ENCODE results near the gene DDX47.

Gene DDX47

DNA sequence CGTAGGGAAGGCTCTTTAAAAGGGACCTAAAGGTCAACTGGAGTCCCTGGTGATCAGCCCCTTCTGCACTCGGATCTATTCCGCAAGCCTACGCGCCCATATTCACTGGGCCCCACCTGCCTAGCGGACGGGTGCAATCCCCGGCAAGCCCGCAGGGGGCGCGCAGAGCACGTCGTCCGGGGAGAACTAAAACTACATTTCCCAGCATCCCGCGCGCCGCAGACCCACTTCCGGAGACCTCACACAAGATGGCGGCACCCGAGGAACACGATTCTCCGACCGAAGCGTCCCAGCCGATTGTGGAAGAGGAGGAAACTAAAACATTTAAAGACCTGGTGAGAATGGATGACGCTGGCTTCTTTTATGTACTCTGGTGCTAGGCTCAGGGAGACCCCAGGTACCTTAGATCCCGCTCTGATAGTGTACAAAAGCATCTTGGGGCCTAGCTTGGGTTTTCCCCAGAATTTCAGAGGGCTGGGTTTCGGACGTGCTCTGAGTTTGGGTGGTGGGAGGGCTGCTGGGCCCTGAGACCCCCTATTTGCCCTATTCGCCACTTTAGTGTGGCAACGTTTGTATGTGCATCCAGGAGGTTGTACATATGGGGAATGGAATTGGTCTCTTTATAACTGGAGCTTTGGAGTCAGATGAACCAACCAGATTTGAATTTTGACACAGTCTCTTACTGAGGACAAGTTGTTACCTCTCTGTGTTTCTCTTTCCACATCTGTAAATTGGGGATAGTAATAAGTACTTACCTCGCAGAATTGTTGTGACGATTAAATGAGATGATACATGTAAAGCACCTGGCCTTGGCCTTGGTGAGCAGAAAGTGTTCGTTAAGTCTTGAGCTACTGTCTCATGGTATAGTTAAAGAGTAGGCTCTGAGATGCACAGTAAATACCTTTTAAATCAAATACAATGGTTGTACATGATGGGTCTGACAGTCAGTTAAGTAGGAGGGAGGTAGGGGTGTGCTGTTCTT is at the start of gene DDX47:
Gene DDX47, plus strand, starts transcription at position 227 of the 982 bp plus-strand sequence. Its CDS starts 22 bp downstream, at position 249.
- peak; percentile 93 to 95 for DNase-seq

DNA sequence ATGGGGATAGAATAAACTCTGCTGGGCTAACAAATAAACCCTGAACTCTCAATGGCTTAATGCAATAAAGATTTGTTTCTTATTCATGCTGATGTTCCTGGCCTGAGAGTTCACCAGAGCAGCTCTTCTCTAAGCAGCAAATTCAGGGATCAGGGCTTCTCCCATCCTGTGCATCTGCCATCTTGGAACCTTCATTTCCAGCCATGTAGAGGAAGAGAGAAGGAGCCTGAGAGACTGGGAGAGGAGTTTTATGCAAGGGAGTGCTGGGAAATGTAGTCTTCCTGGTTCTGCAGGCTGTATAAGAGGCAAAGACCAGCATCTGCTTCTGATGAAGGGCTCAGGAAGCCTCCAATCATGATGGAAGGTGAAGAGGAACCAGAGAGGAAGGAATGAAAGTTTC is 48.3 kb upstream of the DDX47 start:
- DNase-seq, result no peak

DNA sequence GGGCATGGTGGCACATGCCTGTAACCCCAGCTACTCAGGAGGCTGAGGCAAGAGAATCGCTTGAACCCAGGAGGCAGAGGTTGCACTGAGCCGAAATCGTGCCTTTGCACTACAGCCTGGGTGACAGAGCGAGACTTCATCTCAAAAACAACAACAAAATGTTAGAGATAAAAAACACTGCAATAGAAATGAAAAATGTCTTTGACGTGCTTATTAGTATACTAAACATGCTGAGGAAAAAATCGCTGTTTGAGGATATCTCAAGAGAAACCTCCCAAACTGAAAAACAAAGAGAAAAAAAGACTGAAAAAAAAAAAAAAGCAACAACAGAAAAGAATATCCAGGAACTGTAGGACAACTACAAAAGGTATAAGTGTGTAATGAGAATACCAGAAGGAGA is 42.9 kb upstream of the DDX47 start:
- no peak for DNase-seq

DNA sequence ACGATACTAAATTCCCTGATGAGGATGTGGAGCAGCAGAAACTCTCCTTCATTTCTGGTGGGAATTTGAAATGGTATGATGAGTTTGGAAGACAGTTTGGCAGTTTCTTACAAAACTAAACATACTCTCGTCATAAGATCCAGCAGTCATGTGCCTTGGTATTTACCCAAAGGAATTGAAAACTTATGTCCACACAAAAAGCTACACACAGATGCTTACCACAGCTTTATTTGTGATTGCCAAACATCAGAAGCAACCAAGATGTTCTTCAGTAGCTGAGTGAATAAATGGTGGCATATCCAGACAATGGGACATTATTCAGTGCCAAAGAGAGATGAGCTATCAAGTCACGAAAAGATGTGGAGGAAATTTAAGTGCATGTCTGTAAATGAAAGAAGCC is 38.4 kb upstream of the DDX47 start:
- no peak for DNase-seq

DNA sequence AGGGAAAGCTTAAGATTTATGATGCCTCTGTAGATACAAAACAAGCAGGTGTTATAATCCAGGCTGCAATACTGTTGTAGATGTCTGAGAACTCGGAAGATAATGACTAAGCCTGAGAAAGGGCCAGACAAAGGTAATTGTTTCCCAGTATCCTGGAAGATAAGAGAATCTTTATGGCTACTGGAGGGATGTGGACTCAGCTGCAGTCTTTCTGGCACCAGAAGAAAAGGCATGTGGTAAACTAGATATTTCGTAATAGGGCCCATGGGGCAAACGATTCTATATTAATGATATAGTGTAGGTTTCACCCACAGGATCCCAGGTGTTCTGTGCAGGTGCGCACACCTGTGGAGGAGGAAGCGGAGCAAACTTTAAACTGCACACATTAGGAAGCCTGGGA is 36.9 kb upstream of the DDX47 start:
- DNase-seq, result no peak

DNA sequence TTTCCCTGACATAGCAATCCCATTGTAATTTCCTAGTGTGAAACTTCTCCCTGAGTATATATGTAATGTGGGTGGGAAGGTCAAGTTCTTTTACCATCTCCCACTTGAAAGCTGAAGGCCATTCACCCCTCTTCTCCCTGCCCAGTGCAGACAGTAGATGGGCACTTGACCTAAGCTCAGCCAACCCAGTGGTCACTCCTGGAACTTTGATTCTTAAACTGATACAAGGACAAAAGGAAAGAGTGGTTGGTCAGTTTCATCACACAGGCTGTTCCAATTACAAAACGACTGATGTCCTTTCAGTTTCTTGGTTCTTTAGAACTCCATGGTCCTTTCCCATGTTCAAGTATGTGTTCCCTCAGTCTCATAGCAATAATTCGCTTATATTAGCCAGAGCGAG is 36.1 kb upstream of the DDX47 start:
- no peak for DNase-seq

DNA sequence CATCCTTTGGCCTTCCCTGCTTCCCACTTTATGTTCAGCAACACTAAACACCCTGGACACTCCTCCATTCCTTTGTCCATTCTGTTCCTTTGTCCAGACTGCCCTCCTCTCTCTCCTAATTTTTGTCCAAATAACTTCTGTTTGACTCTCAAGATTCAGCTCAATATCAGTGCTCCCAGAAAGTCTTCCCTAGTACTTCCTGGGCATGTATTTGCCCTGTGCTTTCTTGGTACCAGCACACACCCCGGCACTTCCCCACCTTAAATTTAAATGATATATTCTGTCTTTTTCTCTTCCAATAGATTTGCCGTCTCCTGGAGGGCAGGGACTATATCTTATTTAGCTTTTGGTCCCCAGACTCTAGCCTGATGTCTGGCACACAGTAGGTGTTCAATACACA is 34.1 kb upstream of the DDX47 start:
- no peak for DNase-seq

DNA sequence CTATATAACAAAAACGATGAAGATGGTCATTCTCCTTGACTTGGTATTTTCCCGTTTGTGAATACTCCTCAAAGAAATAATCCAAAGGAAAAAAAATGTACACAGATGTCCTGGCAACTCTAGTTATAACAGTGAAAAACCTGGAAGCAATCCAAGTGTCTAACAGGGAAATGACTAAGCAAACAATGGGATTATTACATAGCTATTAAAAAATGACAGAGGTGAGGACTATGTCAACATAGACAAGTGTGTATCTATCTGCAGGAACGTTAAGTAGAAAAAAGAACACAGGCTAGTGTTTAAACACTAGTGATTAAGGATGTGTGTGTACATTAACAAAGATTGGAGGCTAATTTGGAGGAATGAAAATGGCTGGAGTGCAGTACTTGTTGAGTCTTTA is 33.6 kb upstream of the DDX47 start:
- DNase-seq, result no peak

DNA sequence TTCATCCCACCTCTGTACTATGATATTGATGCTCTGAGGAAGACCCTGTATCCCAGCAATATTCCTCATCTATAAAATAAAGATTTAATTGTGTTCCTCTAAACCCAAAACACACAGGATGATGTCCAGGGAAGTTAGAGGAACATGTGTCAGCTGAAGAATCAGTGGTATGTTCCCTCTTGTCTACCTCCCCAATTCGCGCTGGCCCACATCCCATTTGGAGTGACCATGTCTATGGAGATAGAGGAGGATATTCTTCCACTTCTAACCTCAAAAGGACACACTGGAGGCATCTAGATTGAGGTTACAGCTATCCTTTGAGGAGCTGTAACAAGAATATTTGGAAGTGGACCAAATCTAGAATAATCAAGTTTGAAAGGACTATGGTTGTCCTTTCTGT is 29.0 kb upstream of the DDX47 start:
- no peak for DNase-seq

DNA sequence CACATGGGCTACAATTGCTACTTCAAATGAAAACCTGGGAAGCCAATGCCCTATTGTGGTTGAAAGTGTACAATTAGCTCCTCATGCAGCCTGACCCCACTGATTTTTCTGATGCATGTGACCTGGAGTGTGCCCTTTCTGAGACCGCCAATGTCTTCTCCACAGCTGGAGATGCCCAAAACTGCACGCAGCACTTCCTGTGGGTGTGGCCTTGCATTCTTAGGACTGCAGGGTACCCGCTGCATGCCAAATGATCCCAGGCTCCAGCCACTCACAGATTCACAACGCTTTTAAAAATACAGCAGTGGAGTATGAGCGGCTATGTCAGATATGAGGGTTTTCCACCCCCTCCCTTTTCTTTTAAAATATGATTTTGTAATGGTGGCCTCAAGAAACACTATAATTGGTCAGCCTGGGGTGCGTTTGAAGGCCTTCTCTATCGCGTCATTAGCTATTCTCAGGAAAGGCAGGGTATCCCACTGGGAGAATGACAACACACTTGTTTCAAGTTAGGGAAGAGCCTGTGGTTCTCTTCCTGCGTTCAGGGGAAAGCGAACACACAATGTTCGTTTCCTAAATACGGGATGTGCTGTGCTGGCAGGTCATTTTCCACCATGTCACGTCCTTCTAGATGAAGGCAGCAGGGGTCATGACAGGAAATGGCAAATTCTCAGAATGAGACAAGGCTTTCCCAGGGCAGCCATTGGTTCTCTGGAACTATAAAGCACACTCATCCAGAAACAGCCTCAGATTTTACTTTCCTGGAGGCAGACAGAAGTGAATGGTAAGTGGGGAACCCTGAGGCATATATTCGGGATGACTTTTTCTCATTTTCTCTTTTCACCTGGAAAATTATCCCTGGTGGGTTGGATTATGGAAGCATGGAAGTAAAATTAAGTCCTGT is 28.0 kb upstream of the DDX47 start, which contains the start of gene APOLD1:
Gene APOLD1, plus strand, starts transcription at position 749 of the 904 bp plus-strand sequence. Its CDS starts 33 bp downstream, at position 782.
- no peak for DNase-seq

DNA sequence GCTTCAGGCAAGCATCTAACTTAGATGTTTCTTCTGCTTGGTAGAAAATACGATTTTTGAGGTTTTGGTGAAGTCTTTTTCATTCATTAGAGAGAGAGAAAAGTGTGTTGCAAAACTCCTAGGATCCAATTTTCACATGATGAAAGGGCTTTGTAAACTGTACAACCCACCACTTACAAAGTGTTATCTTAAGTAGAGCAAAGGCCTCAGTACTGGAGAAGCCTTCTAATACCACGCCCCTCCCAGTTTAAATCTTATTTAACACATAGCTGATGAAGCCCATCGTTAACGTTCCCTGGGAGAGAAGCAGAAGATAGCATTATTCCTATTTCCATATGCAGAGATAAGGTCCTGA is 26.8 kb upstream of the DDX47 start:
- DNase-seq, result no peak

DNA sequence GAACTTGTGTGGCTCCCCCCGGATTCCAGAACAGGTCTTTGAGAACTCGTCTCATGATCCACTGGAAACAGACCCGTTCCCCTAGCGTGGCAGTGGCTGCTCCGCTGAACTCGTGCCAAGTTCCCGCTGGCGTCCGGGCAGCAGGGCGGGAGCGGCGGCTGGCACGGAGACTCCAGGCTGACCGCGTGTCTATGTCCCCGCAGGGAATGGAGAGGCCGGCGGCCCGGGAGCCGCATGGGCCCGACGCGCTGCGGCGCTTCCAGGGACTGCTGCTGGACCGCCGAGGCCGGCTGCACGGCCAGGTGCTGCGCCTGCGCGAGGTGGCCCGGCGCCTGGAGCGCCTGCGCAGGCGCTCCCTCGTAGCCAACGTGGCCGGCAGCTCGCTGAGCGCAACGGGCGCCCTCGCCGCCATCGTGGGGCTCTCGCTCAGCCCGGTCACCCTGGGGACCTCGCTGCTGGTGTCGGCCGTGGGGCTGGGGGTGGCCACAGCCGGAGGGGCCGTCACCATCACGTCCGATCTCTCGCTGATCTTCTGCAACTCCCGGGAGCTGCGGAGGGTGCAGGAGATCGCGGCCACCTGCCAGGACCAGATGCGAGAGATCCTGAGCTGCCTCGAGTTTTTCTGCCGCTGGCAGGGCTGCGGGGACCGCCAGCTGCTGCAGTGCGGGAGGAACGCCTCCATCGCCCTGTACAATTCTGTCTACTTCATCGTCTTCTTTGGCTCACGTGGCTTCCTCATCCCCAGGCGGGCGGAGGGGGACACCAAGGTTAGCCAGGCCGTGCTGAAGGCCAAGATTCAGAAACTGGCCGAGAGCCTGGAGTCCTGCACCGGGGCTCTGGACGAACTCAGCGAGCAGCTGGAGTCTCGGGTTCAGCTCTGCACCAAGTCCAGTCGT is 26.2 kb upstream of the DDX47 start:
- DNase-seq, result peak; percentile 82 to 84

DNA sequence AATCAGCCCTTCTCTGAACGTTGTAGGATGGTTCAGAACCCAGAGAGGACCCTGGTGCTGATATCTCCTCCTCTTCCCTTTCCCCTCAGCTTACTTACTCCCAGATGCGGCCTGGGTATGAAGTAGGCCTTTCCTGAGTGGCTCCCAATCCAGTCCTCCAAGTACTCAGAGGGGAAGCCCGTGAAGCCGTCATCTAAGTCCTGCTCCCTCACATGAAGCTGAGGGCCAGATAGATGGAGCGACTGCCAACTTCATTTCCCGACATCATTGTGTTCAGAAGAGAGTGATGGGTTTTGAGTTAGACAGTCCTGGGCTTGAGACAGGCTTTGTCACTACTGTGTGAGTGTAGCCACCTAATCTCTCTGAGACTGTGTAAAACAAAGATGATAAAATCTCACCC is 25.0 kb upstream of the DDX47 start:
- no peak for DNase-seq

DNA sequence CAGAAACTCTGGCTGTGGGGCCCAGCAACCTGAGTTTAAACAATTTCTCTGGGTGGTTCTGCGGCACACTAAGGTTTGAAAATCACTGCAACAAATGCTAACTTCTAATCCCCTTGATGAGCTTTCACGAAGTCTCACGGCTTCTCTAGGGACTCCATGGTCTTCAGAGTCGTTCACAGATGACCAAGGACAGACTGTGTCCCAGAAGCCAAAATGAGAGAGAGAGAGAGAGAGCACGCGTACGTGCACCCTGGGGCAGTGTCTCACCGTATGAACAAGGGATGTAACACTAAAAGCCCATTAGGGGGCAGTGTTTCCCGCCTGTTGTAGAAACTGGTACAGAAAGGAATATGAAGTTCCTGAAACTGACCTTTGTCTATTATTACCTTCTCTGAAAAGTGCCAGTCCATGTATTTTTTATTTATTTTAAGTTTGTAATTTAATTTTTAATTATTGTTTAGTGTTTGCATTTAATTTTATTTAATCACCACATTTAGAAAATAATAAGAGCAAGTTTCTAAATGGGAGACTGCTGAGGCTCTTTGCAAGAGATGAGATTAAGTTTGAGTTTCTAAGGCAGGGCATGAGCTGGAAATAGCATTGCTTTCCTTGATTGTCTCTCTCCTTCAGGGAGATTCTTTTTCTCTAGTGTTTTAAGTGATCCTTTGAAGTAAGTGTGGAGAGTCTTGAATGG is 24.3 kb upstream of the DDX47 start:
- peak; percentile 74 to 76 for DNase-seq

DNA sequence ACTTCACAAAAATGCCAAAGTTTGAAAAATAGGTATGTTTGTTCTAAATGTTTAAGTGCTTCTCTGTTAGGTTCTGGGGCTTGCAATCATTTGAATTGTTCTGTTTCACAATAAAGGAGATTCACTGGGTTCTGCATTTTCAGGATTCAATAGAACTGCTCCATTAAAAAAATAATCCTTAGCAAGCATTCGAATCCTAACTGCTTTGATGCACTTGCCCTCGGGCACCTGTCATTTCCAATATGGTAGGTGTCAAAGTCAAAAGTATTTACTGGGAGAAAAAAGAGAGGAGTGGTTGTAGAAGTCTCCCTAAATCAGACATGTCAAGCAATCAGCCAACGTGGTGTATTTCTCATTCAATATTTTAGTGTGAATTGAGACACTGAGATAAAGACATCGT is 22.2 kb upstream of the DDX47 start:
- DNase-seq, result no peak

DNA sequence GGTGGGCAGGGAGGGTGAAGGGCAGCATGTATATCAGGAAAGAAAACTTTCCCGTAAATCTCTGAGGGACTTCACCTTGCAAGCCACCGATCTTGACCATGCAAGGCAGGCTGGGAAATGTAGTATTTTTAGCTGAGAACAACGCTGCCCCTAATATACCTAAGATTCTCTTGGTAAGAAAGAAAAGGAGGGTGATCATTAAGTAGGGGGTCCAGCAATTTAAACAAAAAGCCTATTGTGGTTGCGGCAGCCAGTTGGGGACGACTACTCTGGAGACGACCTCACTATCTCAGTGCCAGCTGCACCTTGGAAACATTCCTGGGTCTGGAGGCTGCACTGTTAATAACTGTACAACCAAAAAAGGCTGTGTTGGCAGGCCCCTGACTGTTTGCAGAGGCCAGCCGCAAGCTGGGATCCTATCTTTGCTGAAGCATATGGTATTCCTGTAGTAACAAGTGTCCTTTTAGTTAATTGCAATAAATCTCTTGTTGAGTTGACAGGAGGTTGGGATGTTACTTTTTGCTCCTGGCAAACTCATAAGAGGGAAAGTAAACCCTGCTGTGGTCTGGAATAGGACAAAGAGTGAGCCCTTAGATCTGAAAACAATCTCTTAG is 21.3 kb upstream of the DDX47 start:
- no peak for DNase-seq

DNA sequence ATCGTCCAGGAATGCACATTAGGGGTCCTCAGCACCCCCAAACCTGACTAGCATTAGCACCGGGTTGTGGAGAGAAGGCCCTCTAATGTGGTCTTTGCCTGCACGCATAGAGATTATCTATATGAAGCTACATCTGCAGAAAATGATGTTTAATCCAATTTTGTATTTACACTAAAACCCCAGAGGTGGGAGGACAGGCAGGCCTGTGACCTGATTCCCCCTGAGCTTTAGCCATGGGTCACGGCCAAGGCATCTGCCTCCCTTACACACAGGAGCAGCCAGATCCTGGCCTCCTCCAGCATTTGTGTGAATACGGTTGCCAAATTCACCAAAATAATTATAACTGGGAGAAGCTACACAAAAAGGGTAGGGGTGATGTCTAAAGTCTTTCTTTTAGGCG is 20.7 kb upstream of the DDX47 start:
- no peak for DNase-seq

DNA sequence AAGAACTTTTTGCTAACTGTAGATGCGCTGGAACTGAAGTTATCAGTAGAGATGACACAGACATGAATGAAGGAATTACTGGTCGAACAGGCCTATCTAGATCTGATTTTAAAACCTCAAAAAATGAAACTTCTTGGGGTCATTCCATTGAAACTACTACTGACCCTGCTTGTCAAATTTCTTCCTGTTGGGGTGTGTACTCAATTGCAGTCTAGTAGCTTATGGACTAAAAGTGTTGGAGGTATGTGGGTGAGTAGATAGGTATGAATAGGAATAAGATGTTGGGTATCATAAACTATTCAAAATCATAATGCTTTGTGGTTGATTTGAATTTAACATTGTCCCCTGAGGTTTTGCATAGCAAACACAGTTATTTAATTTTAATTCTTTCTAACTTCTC is 18.5 kb upstream of the DDX47 start:
- DNase-seq, result no peak

DNA sequence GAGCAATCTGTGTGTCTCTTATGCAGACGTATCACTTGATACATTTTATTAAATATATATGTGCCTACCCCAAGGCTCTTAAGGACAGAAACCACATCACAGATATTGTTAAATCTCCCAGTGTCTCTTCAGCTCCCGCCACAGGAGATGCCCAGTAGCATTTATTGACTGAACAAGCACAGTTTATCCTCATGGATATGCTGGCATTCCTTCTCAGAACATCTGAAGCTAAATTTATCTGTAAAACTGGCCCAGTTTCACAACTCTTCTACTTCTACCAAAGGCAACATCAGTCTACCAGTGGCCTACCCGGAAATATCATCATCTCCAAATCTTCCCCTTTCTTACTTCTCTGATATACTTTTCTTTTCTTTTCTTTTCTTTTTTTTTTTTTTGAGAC is 17.0 kb upstream of the DDX47 start:
- DNase-seq, result no peak

DNA sequence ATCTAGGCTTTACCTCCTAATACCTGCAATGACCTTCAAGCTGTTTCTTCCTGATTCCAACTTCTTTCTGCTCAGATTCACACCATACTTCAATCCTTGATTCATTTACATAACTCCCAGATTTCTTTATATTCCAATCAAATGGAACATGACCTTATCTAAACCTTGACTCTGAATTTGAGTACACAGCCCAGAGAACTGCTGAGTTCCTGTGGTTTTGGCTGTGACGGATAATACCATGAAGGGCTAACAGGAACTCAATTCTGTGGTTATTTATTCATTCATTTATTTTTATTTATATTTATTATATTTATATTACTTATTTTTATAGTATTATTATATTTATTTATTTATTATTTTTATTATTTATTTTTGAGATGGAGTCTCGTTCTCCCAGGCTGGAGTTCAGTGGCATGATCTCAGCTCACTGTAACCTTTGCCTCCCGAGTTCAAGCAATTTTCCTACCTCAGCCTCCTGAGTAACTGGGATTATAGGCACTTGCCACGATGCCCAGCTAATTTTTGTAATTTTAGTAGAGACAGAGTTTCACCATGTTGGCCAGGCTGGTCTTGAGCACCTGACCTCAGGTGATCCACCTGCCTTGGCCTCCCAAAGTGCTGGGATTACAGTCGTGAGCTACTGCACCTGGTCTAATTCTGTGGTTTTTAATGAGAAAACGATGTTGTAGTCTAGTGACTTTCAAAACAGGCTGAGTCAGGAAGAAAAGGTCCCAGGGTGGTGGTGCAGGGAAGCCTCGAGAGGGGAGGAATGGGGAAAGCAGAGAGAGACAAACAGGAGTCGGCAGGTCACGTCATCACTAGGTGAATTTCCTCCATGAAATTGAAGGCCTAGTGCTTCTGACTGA is 16.0 kb upstream of the DDX47 start:
- DNase-seq, result no peak

DNA sequence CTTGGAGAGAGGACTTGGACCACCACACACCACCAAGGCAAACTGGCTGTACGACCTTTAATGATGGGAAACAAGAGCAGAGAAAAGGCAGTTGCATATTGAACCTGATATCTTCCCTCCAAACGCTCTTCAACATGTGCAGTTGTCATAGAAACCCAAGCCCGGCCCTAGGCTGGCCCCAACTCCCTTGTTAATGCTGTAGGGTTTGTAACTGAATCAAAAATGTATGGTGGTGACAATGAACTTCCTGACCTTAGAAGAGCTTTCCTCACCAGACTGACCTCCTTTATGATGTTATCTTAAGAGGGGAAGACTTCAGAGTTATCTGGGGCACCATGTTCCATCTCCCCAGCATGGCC is 15.4 kb upstream of the DDX47 start:
- no peak for DNase-seq

All from CD4-positive, alpha-beta T cell treated with Interleukin-1 beta for 1 hour (primary cell).